CD4-positive, alpha-beta T cell treated with Interleukin-2 at 100 ng/mL for 4 hours (primary cell): ENCODE data around the gene SIGLEC12.
"Not testable (repeated sequence)": the region's sequence is repeated elsewhere in the genome, so short reads cannot be mapped to it uniquely, and the experiment has no call there.

Experiments used
- DNase-seq: peaks from one replicate; pipeline ENCODE4 v3.0.0-alpha.2; 2020; ENCODE audit warnings: low spot score

Gene SIGLEC12

GRCh38 chr19:51521781-51522180, 20.2 kb upstream of the SIGLEC12 start:
- no peak for DNase-seq

- DNase-seq: no peak
Observed at GRCh38 chr19:51521357-51521756, 19.8 kb upstream of the SIGLEC12 start.

GRCh38 chr19:51520728-51521127, 19.1 kb upstream of the SIGLEC12 start:
- no peak for DNase-seq

- DNase-seq: peak; percentile 67
Observed at GRCh38 chr19:51514866-51515481, 13.4 kb upstream of the SIGLEC12 start.

GRCh38 chr19:51513968-51514367, 12.4 kb upstream of the SIGLEC12 start:
- no peak for DNase-seq

- no peak for DNase-seq
Observed at GRCh38 chr19:51511353-51511752, 9.8 kb upstream of the SIGLEC12 start.

GRCh38 chr19:51509823-51510660, 8.4 kb upstream of the SIGLEC12 start:
- no peak for DNase-seq

GRCh38 chr19:51508059-51508733, 6.6 kb upstream of the SIGLEC12 start:
- DNase-seq: no peak

- DNase-seq: no peak
Observed at GRCh38 chr19:51507640-51508058, 6.0 kb upstream of the SIGLEC12 start.

GRCh38 chr19:51507192-51507591, 5.6 kb upstream of the SIGLEC12 start:
- DNase-seq: no peak

GRCh38 chr19:51505904-51506303, 4.3 kb upstream of the SIGLEC12 start:
- no peak for DNase-seq

- no peak for DNase-seq
Observed at GRCh38 chr19:51503896-51504295, 2.3 kb upstream of the SIGLEC12 start.

GRCh38 chr19:51503286-51503817, 1.8 kb upstream of the SIGLEC12 start:
- no peak for DNase-seq

GRCh38 chr19:51500931-51501330, 669 bp downstream of the SIGLEC12 start:
- not testable (repeated sequence) for DNase-seq

GRCh38 chr19:51497666-51498065, 3.9 kb downstream of the SIGLEC12 start:
- no peak for DNase-seq

GRCh38 chr19:51493776-51494175, 7.8 kb downstream of the SIGLEC12 start:
- DNase-seq: no peak

- no peak for DNase-seq
Observed at GRCh38 chr19:51491586-51491985, 10.0 kb downstream of the SIGLEC12 start.

- no peak for DNase-seq
Observed at GRCh38 chr19:51490676-51491075, 10.9 kb downstream of the SIGLEC12 start.

GRCh38 chr19:51489113-51489512, 12.5 kb downstream of the SIGLEC12 start:
- DNase-seq: no peak

- DNase-seq: no peak
Observed at GRCh38 chr19:51488491-51488890, 13.1 kb downstream of the SIGLEC12 start.

GRCh38 chr19:51485960-51486660, 15.5 kb downstream of the SIGLEC12 start:
- DNase-seq: no peak

GRCh38 chr19:51480590-51480989, 21.0 kb downstream of the SIGLEC12 start:
- DNase-seq: no peak
